ENCODE results near the gene GALNT14.

GALNT14 gene

GRCh38 chr2:31086590-31086989 is 51.6 kb downstream of the GALNT14 start:
- DNase-seq (ENCODE audit: low read depth) = no peak

- no peak for DNase-seq (ENCODE audit: low read depth)
Observed at GRCh38 chr2:31083234-31083993, 54.8 kb downstream of the GALNT14 start.

GRCh38 chr2:31082002-31082401 is 56.2 kb downstream of the GALNT14 start:
- no peak for DNase-seq (ENCODE audit: low read depth)

- DNase-seq (ENCODE audit: low read depth) = no peak
Observed at GRCh38 chr2:31081492-31081891, 56.7 kb downstream of the GALNT14 start.

DNA sequence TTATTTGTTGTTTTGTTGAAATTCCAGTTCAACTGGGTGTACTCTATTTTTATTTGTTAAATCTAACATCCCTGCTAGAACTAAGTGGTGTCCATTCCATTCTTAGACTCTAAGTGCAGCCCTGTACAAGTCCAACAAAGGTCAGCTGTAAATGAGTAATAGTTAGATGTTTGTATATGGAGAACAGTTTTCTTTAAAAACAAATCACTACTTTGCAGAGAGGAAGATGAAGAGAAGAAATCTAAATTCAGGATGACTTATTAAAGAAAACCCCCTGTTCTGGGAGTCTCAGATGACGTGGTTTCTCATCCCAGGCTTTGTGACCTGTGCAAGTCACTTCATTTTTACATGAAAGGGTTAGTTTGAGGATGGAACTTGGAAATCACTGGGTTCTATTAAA is 57.9 kb downstream of the GALNT14 start:
- DNase-seq (ENCODE audit: low read depth) = no peak

DNA sequence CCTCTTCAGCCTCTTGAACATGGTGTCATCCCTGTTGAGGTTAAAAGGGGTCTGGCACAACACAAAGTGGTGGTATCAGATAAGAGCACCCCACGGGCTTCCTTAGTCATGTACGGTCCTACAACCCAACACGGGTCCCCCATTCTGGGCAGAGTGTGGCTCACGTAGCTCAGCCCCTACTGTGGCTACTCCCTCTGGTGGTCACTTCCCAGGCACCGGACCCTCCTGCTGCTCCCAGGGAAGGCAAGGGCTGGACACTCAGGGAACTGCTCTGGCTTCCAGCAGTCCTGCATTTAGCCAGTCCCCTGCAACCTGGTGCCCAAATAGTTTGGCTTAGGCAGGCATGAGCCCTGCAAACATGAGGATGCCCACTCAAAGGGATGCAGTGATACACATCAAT is 58.6 kb downstream of the GALNT14 start:
- DNase-seq (ENCODE audit: low read depth) = no peak

GRCh38 chr2:31078579-31079105 is 59.6 kb downstream of the GALNT14 start:
- DNase-seq (ENCODE audit: low read depth) = no peak

DNA sequence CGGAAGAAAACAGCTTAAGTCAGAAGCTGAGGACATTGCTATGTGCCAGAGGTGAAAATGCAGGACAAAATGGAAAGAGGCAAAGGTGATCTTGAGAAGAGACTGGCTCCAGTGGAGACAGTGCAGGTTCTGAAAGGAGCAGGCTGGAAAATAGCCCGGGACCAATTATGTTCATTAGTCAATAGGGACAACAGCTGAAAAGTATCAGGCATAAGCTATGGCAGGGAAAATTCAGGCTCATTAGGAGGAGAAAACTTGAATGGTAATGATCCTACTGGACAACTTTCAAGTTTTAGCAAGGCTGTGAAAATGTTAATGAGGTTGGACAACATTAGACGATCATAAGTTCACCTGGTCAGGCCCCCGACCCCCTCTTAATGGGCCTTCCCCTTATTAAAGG is 60.2 kb downstream of the GALNT14 start:
- no peak for DNase-seq (ENCODE audit: low read depth)

GRCh38 chr2:31075941-31076590 is 62.2 kb downstream of the GALNT14 start:
- DNase-seq (ENCODE audit: low read depth) = no peak

- no peak for DNase-seq (ENCODE audit: low read depth)
Observed at GRCh38 chr2:31075431-31075830, 62.8 kb downstream of the GALNT14 start.

GRCh38 chr2:31071741-31072140 is 66.5 kb downstream of the GALNT14 start:
- no peak for DNase-seq (ENCODE audit: low read depth)

DNA sequence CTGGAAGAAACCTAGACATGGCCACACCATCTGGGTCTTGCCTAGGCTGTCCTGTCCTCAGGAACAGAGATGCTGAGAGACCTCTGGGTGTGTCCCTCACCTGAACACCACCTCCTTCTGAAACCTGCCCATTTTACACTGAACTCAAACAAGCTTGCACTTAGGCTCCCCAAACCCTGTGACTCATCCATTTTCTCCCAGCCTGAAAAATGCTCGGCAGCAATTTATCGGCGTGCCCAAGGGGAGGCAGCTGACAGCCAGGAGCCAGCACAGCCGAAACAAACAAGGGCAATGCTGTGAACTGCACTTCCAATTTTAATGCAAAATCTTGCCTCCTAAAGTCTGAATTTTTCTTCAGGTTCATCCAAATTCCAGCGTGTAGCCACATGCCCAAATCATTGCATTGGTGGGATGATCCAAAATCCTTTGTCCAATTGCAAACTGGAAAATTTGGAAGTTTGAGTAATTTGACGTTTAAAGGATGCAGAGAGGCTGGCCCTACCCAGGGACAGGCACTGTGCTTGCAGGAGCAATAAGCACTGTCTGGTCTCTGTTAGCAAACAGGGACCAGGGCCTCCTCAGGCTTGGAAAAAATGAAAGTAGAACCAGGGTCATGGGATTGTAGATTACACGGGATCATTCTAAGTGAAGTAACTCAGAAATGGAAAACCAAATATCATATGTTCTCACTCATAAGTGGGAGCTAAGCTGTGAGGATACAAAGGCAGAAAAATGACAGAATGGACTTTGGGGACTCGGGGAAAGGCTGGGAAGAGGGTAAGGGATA is 67.7 kb downstream of the GALNT14 start:
- no peak for DNase-seq (ENCODE audit: low read depth)

GRCh38 chr2:31069643-31070325 is 68.5 kb downstream of the GALNT14 start:
- no peak for DNase-seq (ENCODE audit: low read depth)

- no peak for DNase-seq (ENCODE audit: low read depth)
Observed at GRCh38 chr2:31067259-31067658, 71.0 kb downstream of the GALNT14 start.

- no peak for DNase-seq (ENCODE audit: low read depth)
Observed at GRCh38 chr2:31066551-31066950, 71.7 kb downstream of the GALNT14 start.

DNA sequence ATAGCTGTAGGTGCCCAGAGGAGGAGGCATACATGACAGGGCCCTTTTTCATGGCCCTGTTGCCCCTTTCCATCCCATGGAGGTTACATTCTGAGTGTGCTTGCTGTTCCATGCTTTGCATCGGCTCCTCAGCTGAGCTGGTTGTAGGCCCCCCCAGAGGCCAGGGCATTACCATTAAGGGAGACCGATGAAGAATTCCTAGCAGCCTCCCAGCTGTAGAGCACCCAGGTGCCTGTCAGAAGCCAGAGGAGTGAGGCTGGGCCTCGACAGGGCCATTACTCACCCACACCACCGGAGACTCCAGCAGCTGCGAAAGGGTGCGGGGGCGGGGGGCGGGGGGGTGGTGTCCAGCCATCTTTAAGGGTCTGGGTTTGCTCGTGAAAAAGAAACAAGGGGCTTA is 72.2 kb downstream of the GALNT14 start:
- no peak for DNase-seq (ENCODE audit: low read depth)

DNA sequence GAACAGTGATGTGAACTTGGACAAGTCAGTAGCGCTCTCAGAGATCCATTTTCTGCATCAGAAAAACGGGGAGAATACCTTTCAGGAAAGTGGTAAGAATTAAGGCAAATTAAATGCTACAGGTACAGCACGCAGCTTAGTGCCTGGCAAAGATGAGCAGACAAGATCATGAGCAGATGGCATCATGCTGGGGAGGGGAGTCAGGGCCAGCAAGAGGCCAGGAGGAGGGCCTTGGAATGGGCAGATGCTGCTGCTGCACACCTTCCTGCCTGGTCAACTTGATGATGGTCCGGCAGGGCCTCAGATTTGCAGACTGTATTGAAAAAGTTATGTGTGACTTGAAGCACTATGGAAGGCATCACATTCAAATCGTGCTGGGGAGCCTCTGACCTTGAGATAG is 72.9 kb downstream of the GALNT14 start:
- no peak for DNase-seq (ENCODE audit: low read depth)

DNA sequence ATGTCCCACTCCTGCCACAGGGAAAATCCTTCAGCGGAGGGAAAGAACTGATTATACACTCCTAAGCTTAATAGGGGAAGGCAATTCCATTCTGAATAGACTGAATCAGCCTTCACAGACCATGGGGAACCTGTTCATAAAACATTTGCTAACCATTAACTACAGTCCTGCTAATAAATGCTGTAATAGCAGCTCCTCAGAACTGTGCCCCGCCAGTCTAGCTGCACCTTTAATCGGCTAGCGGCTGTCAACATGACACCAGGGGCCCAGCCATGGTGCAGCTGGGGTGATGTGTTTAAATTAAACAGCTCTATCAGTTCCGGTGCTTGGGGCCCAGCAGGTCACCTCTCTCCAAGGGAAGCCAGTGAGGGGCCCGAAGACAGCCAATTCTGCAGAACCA is 77.8 kb downstream of the GALNT14 start:
- DNase-seq (ENCODE audit: low read depth) = no peak

DNA sequence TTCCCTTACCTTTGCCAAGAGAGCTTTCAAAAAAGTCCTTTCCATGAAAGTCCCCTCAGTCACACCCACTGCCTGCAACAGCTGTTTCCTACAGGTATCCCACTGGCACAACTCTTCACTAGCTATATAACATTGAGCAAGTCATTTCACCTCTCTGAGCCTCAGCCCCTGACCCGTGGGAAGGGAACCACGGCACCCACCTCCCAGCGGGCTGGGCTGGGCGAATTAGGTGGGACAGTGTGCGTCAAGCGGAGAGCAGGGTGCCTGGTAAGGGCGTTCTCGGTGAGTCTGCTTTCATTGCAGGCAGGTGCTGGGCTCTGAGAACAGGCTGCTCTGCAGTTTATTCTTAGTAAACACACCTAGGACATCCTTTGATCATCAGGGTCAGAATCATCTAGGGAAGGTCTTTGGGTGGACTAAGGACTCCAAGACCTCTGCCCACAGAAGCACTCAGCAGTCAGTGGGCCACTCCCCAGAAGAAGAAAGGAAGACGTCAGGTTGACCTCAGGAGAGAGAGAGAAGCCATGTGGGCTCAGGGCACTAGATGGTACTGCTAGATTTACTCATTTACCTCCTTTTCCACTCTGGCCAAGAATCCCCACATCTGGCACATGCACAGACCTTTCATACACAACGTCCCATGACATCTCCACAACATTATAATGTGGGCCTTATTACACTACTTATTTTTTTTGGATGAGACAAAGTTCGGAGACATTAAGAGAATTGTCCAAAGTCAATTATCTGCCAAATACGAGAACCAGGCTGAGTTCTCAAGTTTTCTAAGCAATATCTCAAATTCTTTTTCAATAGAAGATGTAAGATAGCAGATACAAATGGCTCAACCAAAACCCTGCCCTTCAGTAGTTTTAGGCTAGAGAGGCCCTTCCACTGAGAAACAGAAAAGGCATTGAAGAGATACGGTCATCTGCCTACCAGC is 79.9 kb downstream of the GALNT14 start:
- no peak for DNase-seq (ENCODE audit: low read depth)

DNA sequence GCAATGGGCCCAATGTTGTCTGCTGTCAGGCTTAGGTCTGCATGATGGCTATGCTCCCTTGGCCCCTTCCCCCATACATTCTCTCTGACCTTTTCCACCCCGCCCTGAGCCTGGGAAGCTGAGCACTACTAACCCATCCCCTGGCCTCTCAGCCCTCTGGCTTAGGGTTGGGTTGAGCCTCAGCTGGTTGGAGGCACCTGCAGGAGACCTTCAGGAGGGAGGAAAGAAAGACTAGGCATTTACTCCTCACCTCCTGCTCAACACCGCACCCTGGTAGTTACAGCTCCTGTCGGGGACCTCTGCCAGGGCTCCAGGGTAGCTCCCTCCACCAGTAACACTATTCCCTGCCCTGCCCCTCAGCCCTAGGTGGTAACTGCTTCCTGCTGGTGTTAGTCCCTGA is 80.5 kb downstream of the GALNT14 start:
- no peak for DNase-seq (ENCODE audit: low read depth)

- DNase-seq (ENCODE audit: low read depth) = no peak
Observed at GRCh38 chr2:31055938-31056337, 82.3 kb downstream of the GALNT14 start.
